PFSK-1 (cell line): ENCODE results near the gene PTPRK.

Experiments used
- POLR2AphosphoS5 ChIP-seq: IDR thresholded peaks from 2 replicates; pipeline ENCODE4 v1.6.1; 2012; ENCODE audit warnings: low read depth, mild to moderate bottlenecking, control low read depth, low read length, moderate library complexity
- SIN3A ChIP-seq: IDR thresholded peaks from 2 replicates; pipeline ENCODE4 v1.6.1; 2012; ENCODE audit warnings: mild to moderate bottlenecking, low read length, moderate library complexity, borderline replicate concordance; ENCODE audit not compliant: insufficient read depth
- TAF1 ChIP-seq: IDR thresholded peaks from 2 replicates; pipeline ENCODE4 v1.6.1; 2012; ENCODE audit warnings: low read length, control low read depth, borderline replicate concordance; ENCODE audit not compliant: insufficient read depth
- TF ChIP-seq, protein P1 (sequence below), 2 experiments: IDR thresholded peaks; 2 replicates each; pipeline versions ENCODE4 v1.6.1 to v1.8.0; 2011 to 2012; ENCODE audit warnings: low read depth in 2 of 2, low read length in 2 of 2, control low read depth in 1 of 2, inconsistent platforms in 1 of 2, mild to moderate bottlenecking in 1 of 2, moderate library complexity in 1 of 2; ENCODE audit not compliant: insufficient read depth in 1 of 2

GRCh38 chr6:127954082-127954481 lies 566.3 kb downstream of the PTPRK start:
- TF ChIP-seq, protein P1, sequence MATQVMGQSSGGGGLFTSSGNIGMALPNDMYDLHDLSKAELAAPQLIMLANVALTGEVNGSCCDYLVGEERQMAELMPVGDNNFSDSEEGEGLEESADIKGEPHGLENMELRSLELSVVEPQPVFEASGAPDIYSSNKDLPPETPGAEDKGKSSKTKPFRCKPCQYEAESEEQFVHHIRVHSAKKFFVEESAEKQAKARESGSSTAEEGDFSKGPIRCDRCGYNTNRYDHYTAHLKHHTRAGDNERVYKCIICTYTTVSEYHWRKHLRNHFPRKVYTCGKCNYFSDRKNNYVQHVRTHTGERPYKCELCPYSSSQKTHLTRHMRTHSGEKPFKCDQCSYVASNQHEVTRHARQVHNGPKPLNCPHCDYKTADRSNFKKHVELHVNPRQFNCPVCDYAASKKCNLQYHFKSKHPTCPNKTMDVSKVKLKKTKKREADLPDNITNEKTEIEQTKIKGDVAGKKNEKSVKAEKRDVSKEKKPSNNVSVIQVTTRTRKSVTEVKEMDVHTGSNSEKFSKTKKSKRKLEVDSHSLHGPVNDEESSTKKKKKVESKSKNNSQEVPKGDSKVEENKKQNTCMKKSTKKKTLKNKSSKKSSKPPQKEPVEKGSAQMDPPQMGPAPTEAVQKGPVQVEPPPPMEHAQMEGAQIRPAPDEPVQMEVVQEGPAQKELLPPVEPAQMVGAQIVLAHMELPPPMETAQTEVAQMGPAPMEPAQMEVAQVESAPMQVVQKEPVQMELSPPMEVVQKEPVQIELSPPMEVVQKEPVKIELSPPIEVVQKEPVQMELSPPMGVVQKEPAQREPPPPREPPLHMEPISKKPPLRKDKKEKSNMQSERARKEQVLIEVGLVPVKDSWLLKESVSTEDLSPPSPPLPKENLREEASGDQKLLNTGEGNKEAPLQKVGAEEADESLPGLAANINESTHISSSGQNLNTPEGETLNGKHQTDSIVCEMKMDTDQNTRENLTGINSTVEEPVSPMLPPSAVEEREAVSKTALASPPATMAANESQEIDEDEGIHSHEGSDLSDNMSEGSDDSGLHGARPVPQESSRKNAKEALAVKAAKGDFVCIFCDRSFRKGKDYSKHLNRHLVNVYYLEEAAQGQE (IDR thresholded peaks at IDR 0.05; ENCODE audit: insufficient read depth in 1 of 2, low read depth in 2 of 2, low read length in 2 of 2): no peak
- TF ChIP-seq SIN3A (no peak), POLR2AphosphoS5 (no peak), TAF1 (no peak)
